Measurements from ENCODE around the gene NAA50.

Gene NAA50

GRCh38 chr3:113745756-113746547 lies at the start of gene NAA50:
Gene NAA50, minus strand, starts transcription at chr3:113746249. Its CDS starts 300 bp downstream, at chr3:113745949.
- DNase-seq, result peak; percentile 38

- no peak for DNase-seq
Observed at GRCh38 chr3:113795693-113796092, 49.6 kb upstream of the NAA50 start.

- no peak for DNase-seq
Observed at GRCh38 chr3:113794526-113794925, 48.5 kb upstream of the NAA50 start.

- DNase-seq, result no peak
Observed at GRCh38 chr3:113791381-113791780, 45.3 kb upstream of the NAA50 start.

GRCh38 chr3:113783980-113784379 lies 37.9 kb upstream of the NAA50 start:
- no peak for DNase-seq

GRCh38 chr3:113783463-113783862 lies 37.4 kb upstream of the NAA50 start:
- no peak for DNase-seq

GRCh38 chr3:113776564-113776963 lies 30.5 kb upstream of the NAA50 start:
- DNase-seq, result no peak

GRCh38 chr3:113775516-113775915 lies 29.5 kb upstream of the NAA50 start:
- DNase-seq, result no peak

- no peak for DNase-seq
Observed at GRCh38 chr3:113773381-113773780, 27.3 kb upstream of the NAA50 start.

GRCh38 chr3:113771993-113772392 lies 25.9 kb upstream of the NAA50 start:
- no peak for DNase-seq

GRCh38 chr3:113769551-113769950 lies 23.5 kb upstream of the NAA50 start:
- no peak for DNase-seq

GRCh38 chr3:113764698-113765097 lies 18.6 kb upstream of the NAA50 start:
- no peak for DNase-seq

- DNase-seq, result no peak
Observed at GRCh38 chr3:113758389-113759024, 12.5 kb upstream of the NAA50 start.

- no peak for DNase-seq
Observed at GRCh38 chr3:113754494-113755159, 8.6 kb upstream of the NAA50 start.

- no peak for DNase-seq
Observed at GRCh38 chr3:113753376-113753985, 7.4 kb upstream of the NAA50 start.

GRCh38 chr3:113751141-113751540 lies 5.1 kb upstream of the NAA50 start:
- no peak for DNase-seq

GRCh38 chr3:113747283-113748046 lies 1.4 kb upstream of the NAA50 start:
- DNase-seq, result no peak

GRCh38 chr3:113746548-113747282 lies 666 bp upstream of the NAA50 start, which contains the start of gene ATP6V1A:
Gene ATP6V1A, plus strand, starts transcription at chr3:113747035. Its CDS starts 31,719 bp downstream, at chr3:113778754.
- peak; percentile 62 for DNase-seq

GRCh38 chr3:113744941-113745755 lies 901 bp downstream of the NAA50 start:
- DNase-seq, result peak; percentile 60

GRCh38 chr3:113743006-113743630 lies 2.9 kb downstream of the NAA50 start:
- DNase-seq, result no peak
